ENCODE data around the gene NDST4.

- TF ChIP-seq SP1 (IDR thresholded peaks at IDR 0.05): no peak
- TF ChIP-seq FOXA1 (IDR thresholded peaks at IDR 0.05): no peak
- TF ChIP-seq TARDBP (IDR thresholded peaks at IDR 0.05): no peak
- TF ChIP-seq ZNF384 (IDR thresholded peaks at IDR 0.05): no peak
- TF ChIP-seq ELF4 (IDR thresholded peaks at IDR 0.05): no peak
- no peak for TF ChIP-seq LEF1 (IDR thresholded peaks at IDR 0.05; ENCODE audit: borderline replicate concordance)
- no peak for TF ChIP-seq FOXM1 (IDR thresholded peaks at IDR 0.05; ENCODE audit: borderline replicate concordance)
- no peak for TF ChIP-seq SUZ12 (IDR thresholded peaks at IDR 0.05)
Observed at GRCh38 chr4:115126491-115126890, 13.1 kb upstream of the NDST4 start.

Measured in HEK293T (cell line).